Endothelial cell of umbilical vein (primary cell): ENCODE results near the gene LANCL2.

ENCODE experiments used
- EZH2 ChIP-seq: IDR thresholded peaks from 2 replicates; pipeline ENCODE4 v1.6.1; 2012; ENCODE audit warnings: borderline replicate concordance, low read depth, mild to moderate bottlenecking, moderate library complexity, low read length, inconsistent platforms; ENCODE audit not compliant: severe bottlenecking
- POLR2A ChIP-seq: IDR thresholded peaks from 2 replicates; pipeline ENCODE4 v1.6.1; 2012; ENCODE audit warnings: low read depth, mild to moderate bottlenecking, control low read depth, low read length
- POLR2AphosphoS5 ChIP-seq: IDR thresholded peaks from 2 replicates; pipeline ENCODE4 v1.6.1; 2012; ENCODE audit warnings: low read depth, mild to moderate bottlenecking, control low read depth, low read length, moderate library complexity; ENCODE audit not compliant: insufficient read depth
- TF ChIP-seq, protein P1 (sequence below), 2 donors: IDR thresholded peaks; 1 replicate in 1 of 2; 2 replicates in 1 of 2; pipeline ENCODE4 v1.5.1; 2011; ENCODE audit warnings: low read length in 2 of 2, mild to moderate bottlenecking in 2 of 2, moderate library complexity in 2 of 2, control low read depth in 1 of 2, inconsistent platforms in 1 of 2, low read depth in 1 of 2; ENCODE audit not compliant: insufficient read depth in 1 of 2; ENCODE audit errors: extremely low read depth in 1 of 2

DNA sequence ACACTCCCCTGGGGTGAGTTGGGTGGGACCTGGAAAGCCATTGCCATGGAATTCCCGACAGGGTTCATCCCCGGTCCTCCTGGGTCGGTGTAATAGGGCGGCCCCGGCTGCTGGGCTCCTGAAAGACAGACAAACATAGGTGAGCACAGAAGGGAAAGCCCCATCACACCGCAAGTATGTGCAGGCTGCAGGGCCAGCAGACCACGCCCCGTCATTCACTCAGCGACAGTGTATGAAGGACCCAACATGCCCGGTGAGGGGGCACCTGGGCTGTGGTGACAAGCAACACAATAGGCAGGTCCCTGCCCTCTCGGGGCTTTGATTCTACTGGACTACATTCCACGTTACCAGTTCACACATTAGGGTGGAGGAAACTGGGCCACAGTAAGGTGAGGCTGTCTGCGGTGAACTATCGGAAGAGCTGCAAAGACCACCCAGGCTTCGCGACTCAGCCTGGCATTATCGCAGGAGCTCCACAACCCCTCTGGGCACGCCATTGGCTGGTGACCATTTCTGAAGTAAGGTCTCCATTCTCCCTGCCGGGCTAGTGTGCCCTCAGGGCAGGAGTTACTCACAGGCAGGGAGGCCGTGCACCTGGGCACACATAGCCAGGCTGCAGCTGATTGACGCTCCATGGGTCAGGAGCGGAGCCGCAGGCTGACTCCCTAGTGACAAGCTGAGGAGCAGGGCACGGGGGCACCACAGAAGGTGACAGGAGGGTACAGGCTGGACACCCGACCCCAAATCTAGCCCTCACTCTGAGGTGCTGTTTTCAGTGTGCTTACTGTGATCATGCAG is 108.0 kb downstream of the LANCL2 start:
- no peak for TF ChIP-seq POLR2A
- no peak for TF ChIP-seq EZH2
- TF ChIP-seq, protein P1, sequence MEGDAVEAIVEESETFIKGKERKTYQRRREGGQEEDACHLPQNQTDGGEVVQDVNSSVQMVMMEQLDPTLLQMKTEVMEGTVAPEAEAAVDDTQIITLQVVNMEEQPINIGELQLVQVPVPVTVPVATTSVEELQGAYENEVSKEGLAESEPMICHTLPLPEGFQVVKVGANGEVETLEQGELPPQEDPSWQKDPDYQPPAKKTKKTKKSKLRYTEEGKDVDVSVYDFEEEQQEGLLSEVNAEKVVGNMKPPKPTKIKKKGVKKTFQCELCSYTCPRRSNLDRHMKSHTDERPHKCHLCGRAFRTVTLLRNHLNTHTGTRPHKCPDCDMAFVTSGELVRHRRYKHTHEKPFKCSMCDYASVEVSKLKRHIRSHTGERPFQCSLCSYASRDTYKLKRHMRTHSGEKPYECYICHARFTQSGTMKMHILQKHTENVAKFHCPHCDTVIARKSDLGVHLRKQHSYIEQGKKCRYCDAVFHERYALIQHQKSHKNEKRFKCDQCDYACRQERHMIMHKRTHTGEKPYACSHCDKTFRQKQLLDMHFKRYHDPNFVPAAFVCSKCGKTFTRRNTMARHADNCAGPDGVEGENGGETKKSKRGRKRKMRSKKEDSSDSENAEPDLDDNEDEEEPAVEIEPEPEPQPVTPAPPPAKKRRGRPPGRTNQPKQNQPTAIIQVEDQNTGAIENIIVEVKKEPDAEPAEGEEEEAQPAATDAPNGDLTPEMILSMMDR (IDR thresholded peaks at IDR 0.05; ENCODE audit: extremely low read depth in 1 of 2, insufficient read depth in 1 of 2, low read depth in 1 of 2, low read length in 2 of 2): no peak
- TF ChIP-seq POLR2AphosphoS5: no peak
